CD14-positive monocyte (primary cell): ENCODE results near the gene RAB3GAP2. TPM values are rescaled to one million over a fixed set of nuclear protein-coding genes. Genes with fewer than 3 reads are reported as not detected.

Experiments
- DNase-seq, 3 donors: peaks; one replicate each; pipeline ENCODE4 v3.0.0-alpha.2; 2011 to 2022
- H2AFZ ChIP-seq: 2 replicates; pipeline ENCODE4 v1.6.0; 2012; ENCODE audit warnings: mild to moderate bottlenecking, low read depth, low read length, inconsistent platforms; ENCODE audit not compliant: insufficient read depth, poor library complexity, severe bottlenecking
- H3K27ac ChIP-seq, 2 donors: 1 replicate in 1 of 2; 2 replicates in 1 of 2; pipeline ENCODE4 v1.5.1; 2012 to 2013; ENCODE audit warnings: low read length in 2 of 2, control low read depth in 1 of 2, inconsistent platforms in 1 of 2, low read depth in 1 of 2, mild to moderate bottlenecking in 1 of 2
- H3K27me3 ChIP-seq, 2 donors: one replicate each; pipeline versions ENCODE4 v1.6.0 to v1.6.1; 2011 to 2013; ENCODE audit warnings: low read length in 2 of 2; ENCODE audit not compliant: control insufficient read depth in 2 of 2, insufficient read depth in 2 of 2
- H3K36me3 ChIP-seq, 2 donors: replicated peaks in 1 of 2; 1 replicate in 1 of 2; 2 replicates in 1 of 2; pipeline versions ENCODE4 v1.5.1 to v1.6.1; 2012 to 2013; ENCODE audit warnings: low read length in 2 of 2, control low read depth in 1 of 2, inconsistent platforms in 1 of 2, mild to moderate bottlenecking in 1 of 2; ENCODE audit not compliant: insufficient read depth in 2 of 2, control insufficient read depth in 1 of 2
- H3K4me1 ChIP-seq, 2 donors: 1 replicate in 1 of 2; 2 replicates in 1 of 2; pipeline versions ENCODE4 v1.5.1 to v1.6.1; 2012 to 2013; ENCODE audit warnings: low read length in 2 of 2, control low read depth in 1 of 2, inconsistent platforms in 1 of 2, mild to moderate bottlenecking in 1 of 2, moderate library complexity in 1 of 2; ENCODE audit not compliant: insufficient read depth in 2 of 2, control insufficient read depth in 1 of 2
- H3K4me2 ChIP-seq: replicated peaks from 2 replicates; pipeline ENCODE3; 2012; ENCODE audit warnings: low read length, moderate library complexity, mild to moderate bottlenecking; ENCODE audit not compliant: poor library complexity, severe bottlenecking; ENCODE audit errors: extremely low read depth
- H3K4me3 ChIP-seq, 3 experiments: fragments of 200-600 bp in 1 of 3; sonication (generic) in 1 of 3; replicated peaks in 1 of 3; 1 replicate in 2 of 3; 2 replicates in 1 of 3; pipeline ENCODE4 v1.5.1; 2011 to 2013; ENCODE audit warnings: low read length in 3 of 3, mild to moderate bottlenecking in 3 of 3, control low read depth in 2 of 3, low read depth in 2 of 3, inconsistent platforms in 1 of 3, moderate library complexity in 1 of 3
- H3K79me2 ChIP-seq: 2 replicates; pipeline ENCODE4 v1.6.0; 2012; ENCODE audit warnings: mild to moderate bottlenecking, control low read depth, inconsistent platforms, low read length, moderate library complexity; ENCODE audit not compliant: insufficient read depth
- H3K9ac ChIP-seq: 2 replicates; pipeline ENCODE4 v1.6.0; 2017; ENCODE audit warnings: low read length, mild to moderate bottlenecking; ENCODE audit not compliant: insufficient read depth, poor library complexity, severe bottlenecking
- H3K9me3 ChIP-seq, 2 donors: replicated peaks in 1 of 2; 1 replicate in 1 of 2; 2 replicates in 1 of 2; pipeline versions ENCODE4 v1.5.1 to v1.6.1; 2012 to 2013; ENCODE audit warnings: low read length in 2 of 2, control low read depth in 1 of 2; ENCODE audit not compliant: control insufficient read depth in 1 of 2, insufficient read depth in 1 of 2
- H4K20me1 ChIP-seq: 2 replicates; pipeline ENCODE4 v1.6.0; 2012; ENCODE audit warnings: mild to moderate bottlenecking, low read length, control low read depth, moderate library complexity; ENCODE audit not compliant: insufficient read depth
- H3K27ac Mint-ChIP-seq, 7 donors: one replicate each; pipeline ENCODE4 v1.8.0; 2020; ENCODE audit warnings: mild to moderate bottlenecking in 7 of 7, mixed read lengths in 7 of 7, moderate library complexity in 6 of 7, inconsistent platforms in 2 of 7
- H3K27me3 Mint-ChIP-seq, 3 donors: one replicate each; pipeline ENCODE4 v1.8.0; 2021 to 2022; ENCODE audit warnings: low read depth in 3 of 3, mild to moderate bottlenecking in 3 of 3, mixed read lengths in 3 of 3, moderate library complexity in 3 of 3, inconsistent platforms in 1 of 3
- H3K36me3 Mint-ChIP-seq, 2 donors: one replicate each; pipeline ENCODE4 v1.8.0; 2020; ENCODE audit warnings: mixed read lengths in 2 of 2, inconsistent platforms in 1 of 2, mild to moderate bottlenecking in 1 of 2
- H3K4me1 Mint-ChIP-seq: one replicate; pipeline ENCODE4 v1.8.0; 2020; ENCODE audit warnings: mild to moderate bottlenecking, mixed read lengths
- H3K4me3 Mint-ChIP-seq, 2 donors: one replicate each; pipeline ENCODE4 v1.8.0; 2020; ENCODE audit warnings: mild to moderate bottlenecking in 2 of 2, mixed read lengths in 2 of 2, moderate library complexity in 1 of 2
- H3K9me3 Mint-ChIP-seq, 7 donors: one replicate each; pipeline ENCODE4 v1.8.0; 2020 to 2022; ENCODE audit warnings: mixed read lengths in 7 of 7, mild to moderate bottlenecking in 6 of 7, moderate library complexity in 6 of 7, inconsistent platforms in 2 of 7
- CTCF ChIP-seq: fragments of 200-600 bp; IDR thresholded peaks from one replicate; pipeline ENCODE4 v1.8.0; 2022; ENCODE audit warnings: antibody characterized with exemption, mild to moderate bottlenecking
- WGBS: methylation state at CpG from one replicate; pipeline ENCODE4 v1.1.5; 2013; ENCODE audit warnings: missing lambda C conversion rate; ENCODE audit not compliant: insufficient coverage; 5-methylcytosine and 5-hydroxymethylcytosine counted together
- intact Hi-C, 2 donors: fragments of 100-400 bp; cut with micrococcal nuclease; formaldehyde crosslinking; loops; one replicate each; pipeline versions ENCODE4 v1.15.0 to v1.15.1; 2023
- polyA plus RNA-seq, 3 donors: library from polyadenylated mRNA; depleted of rRNA in 1 of 3; unstranded in 2 of 3; stranded (reverse) in 1 of 3; fragments of 300-500 nt in 2 of 3; fragments of >200 nt in 1 of 3; fragmentation: Illumina TruSeq in 2 of 3; gene quantifications; 1 replicate in 2 of 3; 2 replicates in 1 of 3; pipeline ENCODE4 v1.2.3, GENCODE V29; 2012 to 2021

Gene RAB3GAP2
- polyA plus RNA-seq, 3 donors = 9.8 to 12.1 (median 11.6) TPM

GRCh38 chr1:220318673-220319072, 46.4 kb upstream of the RAB3GAP2 start:
- H3K4me3 ChIP-seq = no peak overlapping the region
- no CpG with 5 or more reads among the region's 1 CpG for WGBS
- DNase-seq = no peak
- Mint-ChIP-seq H3K36me3 (no peaks in the 10 kb centered on the region), H3K27ac (no peak overlapping the region), H3K9me3 (peaks cover 0 to 4% (median 0%) of the 10 kb centered on the region in 7 donors), H3K4me1 (no peaks in the 10 kb centered on the region), H3K27me3 (peaks cover 0 to 7% (median 6%) of the 10 kb centered on the region in 3 donors), H3K4me3 (no peak overlapping the region)
- no peak for TF ChIP-seq CTCF
- H3K4me1 ChIP-seq = no peaks in the 10 kb centered on the region
- no peaks in the 10 kb centered on the region for H4K20me1 ChIP-seq
- no peaks in the 10 kb centered on the region for H3K36me3 ChIP-seq
- no peak overlapping the region for H3K9ac ChIP-seq
- no peaks in the 10 kb centered on the region for H3K79me2 ChIP-seq
- intact Hi-C loops = no loop called here
- no peaks in the 10 kb centered on the region for H3K27me3 ChIP-seq
- H3K4me2 ChIP-seq = no peak overlapping the region
- H3K9me3 ChIP-seq = no peaks in the 10 kb centered on the region
- H3K27ac ChIP-seq = no peak overlapping the region
- H2AFZ ChIP-seq = no peak overlapping the region

- intact Hi-C loops = no loop called here
- Histone ChIP-seq H3K27me3 (no peaks in the 10 kb centered on the region), H2AFZ (no peak overlapping the region), H3K27ac (no peak overlapping the region), H3K4me2 (no peak overlapping the region), H3K79me2 (no peaks in the 10 kb centered on the region), H3K9ac (no peak overlapping the region), H4K20me1 (no peaks in the 10 kb centered on the region), H3K4me1 (no peaks in the 10 kb centered on the region), H3K9me3 (no peaks in the 10 kb centered on the region), H3K4me3 (no peak overlapping the region), H3K36me3 (no peaks in the 10 kb centered on the region)
- Mint-ChIP-seq H3K27me3 (peaks cover 2 to 10% (median 4%) of the 10 kb centered on the region in 3 donors), H3K4me3 (no peak overlapping the region), H3K36me3 (no peaks in the 10 kb centered on the region), H3K27ac (no peak overlapping the region), H3K9me3 (peaks cover 0 to 4% (median 0%) of the 10 kb centered on the region in 7 donors), H3K4me1 (no peaks in the 10 kb centered on the region)
- no peak for DNase-seq
- WGBS = 55% methylated on average over 4 of the region's 4 CpGs
- no peak for TF ChIP-seq CTCF
Measured at GRCh38 chr1:220317161-220317560, 44.9 kb upstream of the RAB3GAP2 start.
